VCaP (cell line): ENCODE data around the gene GDAP1L1.

ENCODE experiments used
- H3K27ac ChIP-seq: fragments of 450-650 bp; 2 replicates; pipeline ENCODE4 v1.5.1; 2017
- CTCF ChIP-seq: fragments of 450-650 bp; conservative IDR thresholded peaks from 2 replicates; pipeline ENCODE4 v1.5.1; 2017; ENCODE audit warnings: mild to moderate bottlenecking, moderate library complexity

The GDAP1L1 gene

GRCh38 chr20:44328428-44328827 is 81.3 kb downstream of the GDAP1L1 start:
- TF ChIP-seq CTCF: no peak
- no peak overlapping the region for H3K27ac ChIP-seq
